Measurements from ENCODE around the gene SMYD3.

GRCh38 chr1:245915841-245916240, 591.2 kb downstream of the SMYD3 start:
- TF ChIP-seq CTCF (IDR thresholded peaks at IDR 0.05; ENCODE audit: insufficient read depth, low read length) (no peak), REST (IDR thresholded peaks at IDR 0.05; ENCODE audit: insufficient replicate concordance, low read depth) (no peak), POLR2AphosphoS5 (IDR thresholded peaks at IDR 0.05; ENCODE audit: low read depth) (no peak), SPI1 (IDR thresholded peaks at IDR 0.05; ENCODE audit: borderline replicate concordance, low read depth) (no peak)
